Suprapubic skin (tissue), 4 donors: ENCODE data around the gene LRRC8D.

Experiments
- CTCF ChIP-seq, 2 donors: fragments of 200-600 bp in 1 of 2; fragments of 450-650 bp in 1 of 2; sonication (generic) in 1 of 2; IDR thresholded peaks; one replicate each; pipeline ENCODE4 v1.5.1; 2016 to 2019; ENCODE audit warnings: antibody characterized with exemption in 2 of 2, mild to moderate bottlenecking in 1 of 2, moderate library complexity in 1 of 2
- EP300 ChIP-seq: sonication (generic); formaldehyde crosslinking; IDR thresholded peaks from one replicate; pipeline ENCODE4 v1.6.1; 2017; ENCODE audit warnings: antibody characterized with exemption
- POLR2A ChIP-seq, 2 donors: fragments of 450-650 bp; IDR thresholded peaks; one replicate each; pipeline ENCODE4 v1.6.1; 2017; ENCODE audit warnings: antibody characterized with exemption in 2 of 2, mild to moderate bottlenecking in 2 of 2, moderate library complexity in 2 of 2
- POLR2AphosphoS5 ChIP-seq, 3 donors: sonication (generic); formaldehyde crosslinking; IDR thresholded peaks; one replicate each; pipeline ENCODE4 v1.6.1; 2017; ENCODE audit warnings: antibody characterized with exemption in 3 of 3

DNA sequence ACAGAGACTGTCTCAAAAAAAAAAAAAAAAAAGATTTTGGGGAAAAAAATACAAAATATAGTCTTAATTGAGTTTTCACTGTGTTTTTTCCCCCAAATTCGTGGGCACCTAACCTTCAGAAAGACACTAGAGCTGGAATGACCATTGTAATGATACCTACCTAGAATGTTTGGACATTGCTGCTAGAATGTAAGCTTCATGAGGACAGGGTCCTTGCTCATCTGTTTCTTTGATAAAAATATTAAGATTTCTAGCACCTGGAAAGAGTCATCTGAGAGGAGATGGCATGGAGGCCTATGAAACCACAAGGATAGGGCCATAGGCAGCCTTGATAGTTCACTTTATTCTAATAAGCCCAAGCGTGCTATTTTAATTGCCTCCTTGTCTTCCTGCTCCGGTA is 6.5 kb downstream of the LRRC8D start:
- TF ChIP-seq CTCF (IDR thresholded peaks at IDR 0.05) (no peak), POLR2AphosphoS5 (IDR thresholded peaks at IDR 0.05) (no peak), POLR2A (IDR thresholded peaks at IDR 0.05) (no peak), EP300 (no peak)
